ENCODE measurements around the gene BCAS3.
"Not testable (repeated sequence)": the region's sequence is repeated elsewhere in the genome, so short reads cannot be mapped to it uniquely, and the experiment has no call there.

Gene BCAS3

GRCh38 chr17:60754057-60754604 lies 76.5 kb downstream of the BCAS3 start:
- no peak for TF ChIP-seq CTCF (IDR thresholded peaks at IDR 0.05)
- Histone ChIP-seq H2AFZ (no peak overlapping the region), H3K4me1 (no peaks in the 10 kb centered on the region), H3K36me3 (ENCODE audit: control insufficient read depth, insufficient read depth, low read length) (no peaks in the 10 kb centered on the region), H3K9me3 (ENCODE audit: control insufficient read depth, low read length) (no peaks in the 10 kb centered on the region), H3K79me2 (no peaks in the 10 kb centered on the region), H3K9ac (no peak overlapping the region), H3K4me2 (ENCODE audit: low read length) (no peak overlapping the region), H3K4me3 (ENCODE audit: low read depth, low read length) (no peak overlapping the region), H3K27me3 (ENCODE audit: control insufficient read depth, insufficient read depth, low read length) (no peaks in the 10 kb centered on the region), H3K27ac (no peak overlapping the region)

GRCh38 chr17:60756798-60757197 lies 79.1 kb downstream of the BCAS3 start:
- H3K4me2 ChIP-seq (ENCODE audit: low read length); H3K9ac ChIP-seq; H2AFZ ChIP-seq; H3K79me2 ChIP-seq; H3K36me3 ChIP-seq (ENCODE audit: control insufficient read depth, insufficient read depth, low read length); H3K4me3 ChIP-seq (ENCODE audit: low read depth, low read length); H3K4me1 ChIP-seq; H3K27me3 ChIP-seq (ENCODE audit: control insufficient read depth, insufficient read depth, low read length); H3K9me3 ChIP-seq (ENCODE audit: control insufficient read depth, low read length); H3K27ac ChIP-seq: not testable (repeated sequence)

- Histone ChIP-seq H2AFZ (no peak overlapping the region), H3K9me3 (ENCODE audit: control insufficient read depth, low read length) (no peaks in the 10 kb centered on the region), H3K9ac (no peak overlapping the region), H3K27me3 (ENCODE audit: control insufficient read depth, insufficient read depth, low read length) (no peaks in the 10 kb centered on the region), H3K4me3 (ENCODE audit: low read depth, low read length) (no peak overlapping the region), H3K4me2 (ENCODE audit: low read length) (no peak overlapping the region), H3K27ac (no peak overlapping the region), H3K36me3 (ENCODE audit: control insufficient read depth, insufficient read depth, low read length) (no peaks in the 10 kb centered on the region), H3K79me2 (peaks cover 7% of the 10 kb centered on the region), H3K4me1 (no peaks in the 10 kb centered on the region)
- TF ChIP-seq CTCF (IDR thresholded peaks at IDR 0.05), result no peak
Measured at GRCh38 chr17:60757437-60757836, 79.8 kb downstream of the BCAS3 start.

GRCh38 chr17:60759756-60760155 lies 82.1 kb downstream of the BCAS3 start:
- H3K27ac ChIP-seq, result no peak overlapping the region
- no peaks in the 10 kb centered on the region for H3K4me1 ChIP-seq
- no peaks in the 10 kb centered on the region for H3K27me3 ChIP-seq (ENCODE audit: control insufficient read depth, insufficient read depth, low read length)
- H3K79me2 ChIP-seq, result peaks cover 13% of the 10 kb centered on the region
- no peak overlapping the region for H3K4me2 ChIP-seq (ENCODE audit: low read length)
- no peaks in the 10 kb centered on the region for H3K9me3 ChIP-seq (ENCODE audit: control insufficient read depth, low read length)
- TF ChIP-seq CTCF (IDR thresholded peaks at IDR 0.05), result no peak
- no peak overlapping the region for H2AFZ ChIP-seq
- no peaks in the 10 kb centered on the region for H3K36me3 ChIP-seq (ENCODE audit: control insufficient read depth, insufficient read depth, low read length)
- H3K9ac ChIP-seq, result no peak overlapping the region
- H3K4me3 ChIP-seq (ENCODE audit: low read depth, low read length), result no peak overlapping the region

GRCh38 chr17:60761301-60761700 lies 83.7 kb downstream of the BCAS3 start:
- H3K27ac ChIP-seq; H3K36me3 ChIP-seq (ENCODE audit: control insufficient read depth, insufficient read depth, low read length); H2AFZ ChIP-seq; H3K4me3 ChIP-seq (ENCODE audit: low read depth, low read length); H3K27me3 ChIP-seq (ENCODE audit: control insufficient read depth, insufficient read depth, low read length); H3K9me3 ChIP-seq (ENCODE audit: control insufficient read depth, low read length); H3K4me2 ChIP-seq (ENCODE audit: low read length); H3K9ac ChIP-seq; H3K4me1 ChIP-seq: not testable (repeated sequence)
- H3K79me2 ChIP-seq, result peaks cover 23% of the 10 kb centered on the region

- no peaks in the 10 kb centered on the region for H3K36me3 ChIP-seq (ENCODE audit: control insufficient read depth, insufficient read depth, low read length)
- no peak overlapping the region for H3K4me2 ChIP-seq (ENCODE audit: low read length)
- no peak overlapping the region for H3K27ac ChIP-seq
- H3K9me3 ChIP-seq (ENCODE audit: control insufficient read depth, low read length), result no peaks in the 10 kb centered on the region
- no peaks in the 10 kb centered on the region for H3K4me1 ChIP-seq
- H3K4me3 ChIP-seq (ENCODE audit: low read depth, low read length), result no peak overlapping the region
- H3K27me3 ChIP-seq (ENCODE audit: control insufficient read depth, insufficient read depth, low read length), result no peaks in the 10 kb centered on the region
- TF ChIP-seq CTCF (IDR thresholded peaks at IDR 0.05), result no peak
- no peak overlapping the region for H3K9ac ChIP-seq
- no peak overlapping the region for H2AFZ ChIP-seq
- H3K79me2 ChIP-seq, result peaks cover 30% of the 10 kb centered on the region
Measured at GRCh38 chr17:60766778-60767190, 89.1 kb downstream of the BCAS3 start.
